ENCODE results near the gene CHL1.

CHL1 gene

DNA sequence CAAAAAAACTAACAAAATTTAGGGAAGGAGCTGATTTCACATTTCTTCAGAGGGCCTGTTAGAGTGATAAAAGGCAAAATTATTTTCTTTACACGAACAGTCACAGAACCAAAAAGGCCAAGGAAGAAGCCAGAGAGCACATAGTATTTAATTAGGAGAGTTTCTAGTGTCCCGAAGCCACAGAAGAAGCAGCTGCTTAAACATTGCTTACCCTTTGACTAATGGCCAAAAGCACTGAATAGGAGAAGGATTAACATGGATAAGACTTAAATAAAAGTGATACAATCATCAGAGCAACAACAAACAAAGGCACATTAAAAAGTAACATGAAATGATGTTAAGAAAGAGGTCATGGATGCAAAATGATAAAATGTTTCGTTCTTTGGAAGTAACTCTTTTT, 98.6 kb downstream of the CHL1 start:
- TF ChIP-seq, protein P1, sequence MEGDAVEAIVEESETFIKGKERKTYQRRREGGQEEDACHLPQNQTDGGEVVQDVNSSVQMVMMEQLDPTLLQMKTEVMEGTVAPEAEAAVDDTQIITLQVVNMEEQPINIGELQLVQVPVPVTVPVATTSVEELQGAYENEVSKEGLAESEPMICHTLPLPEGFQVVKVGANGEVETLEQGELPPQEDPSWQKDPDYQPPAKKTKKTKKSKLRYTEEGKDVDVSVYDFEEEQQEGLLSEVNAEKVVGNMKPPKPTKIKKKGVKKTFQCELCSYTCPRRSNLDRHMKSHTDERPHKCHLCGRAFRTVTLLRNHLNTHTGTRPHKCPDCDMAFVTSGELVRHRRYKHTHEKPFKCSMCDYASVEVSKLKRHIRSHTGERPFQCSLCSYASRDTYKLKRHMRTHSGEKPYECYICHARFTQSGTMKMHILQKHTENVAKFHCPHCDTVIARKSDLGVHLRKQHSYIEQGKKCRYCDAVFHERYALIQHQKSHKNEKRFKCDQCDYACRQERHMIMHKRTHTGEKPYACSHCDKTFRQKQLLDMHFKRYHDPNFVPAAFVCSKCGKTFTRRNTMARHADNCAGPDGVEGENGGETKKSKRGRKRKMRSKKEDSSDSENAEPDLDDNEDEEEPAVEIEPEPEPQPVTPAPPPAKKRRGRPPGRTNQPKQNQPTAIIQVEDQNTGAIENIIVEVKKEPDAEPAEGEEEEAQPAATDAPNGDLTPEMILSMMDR (IDR thresholded peaks at IDR 0.05; ENCODE audit: control insufficient read depth, insufficient read depth, low read depth, low read length, missing control alignments) = no peak
- no peak for DNase-seq (ENCODE audit: low read depth)
- no peak overlapping the region for H3K4me3 ChIP-seq (ENCODE audit: control insufficient read depth, low read depth, low read length)

DNA sequence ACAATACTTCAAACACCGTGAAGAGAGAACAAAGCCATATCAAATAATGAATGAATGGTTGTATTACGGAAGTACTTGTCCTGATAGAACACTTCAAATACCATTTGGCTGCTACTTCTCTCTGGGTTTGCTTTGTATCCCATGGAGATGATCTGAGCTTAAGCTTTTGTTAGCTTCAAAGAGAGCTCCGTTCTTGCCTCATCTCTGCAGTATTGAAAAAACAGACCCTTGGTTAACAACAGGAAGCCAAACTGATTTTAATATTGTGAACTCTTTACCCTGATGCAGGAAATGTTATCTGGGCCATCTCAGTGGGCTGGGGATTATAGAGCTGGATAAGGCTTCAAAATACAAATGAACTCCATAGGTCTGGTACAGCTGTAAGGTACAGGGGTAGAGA, 101.0 kb downstream of the CHL1 start:
- DNase-seq (ENCODE audit: low read depth) = no peak
- TF ChIP-seq, protein P1 (IDR thresholded peaks at IDR 0.05; ENCODE audit: control insufficient read depth, insufficient read depth, low read depth, low read length, missing control alignments) = no peak

DNA sequence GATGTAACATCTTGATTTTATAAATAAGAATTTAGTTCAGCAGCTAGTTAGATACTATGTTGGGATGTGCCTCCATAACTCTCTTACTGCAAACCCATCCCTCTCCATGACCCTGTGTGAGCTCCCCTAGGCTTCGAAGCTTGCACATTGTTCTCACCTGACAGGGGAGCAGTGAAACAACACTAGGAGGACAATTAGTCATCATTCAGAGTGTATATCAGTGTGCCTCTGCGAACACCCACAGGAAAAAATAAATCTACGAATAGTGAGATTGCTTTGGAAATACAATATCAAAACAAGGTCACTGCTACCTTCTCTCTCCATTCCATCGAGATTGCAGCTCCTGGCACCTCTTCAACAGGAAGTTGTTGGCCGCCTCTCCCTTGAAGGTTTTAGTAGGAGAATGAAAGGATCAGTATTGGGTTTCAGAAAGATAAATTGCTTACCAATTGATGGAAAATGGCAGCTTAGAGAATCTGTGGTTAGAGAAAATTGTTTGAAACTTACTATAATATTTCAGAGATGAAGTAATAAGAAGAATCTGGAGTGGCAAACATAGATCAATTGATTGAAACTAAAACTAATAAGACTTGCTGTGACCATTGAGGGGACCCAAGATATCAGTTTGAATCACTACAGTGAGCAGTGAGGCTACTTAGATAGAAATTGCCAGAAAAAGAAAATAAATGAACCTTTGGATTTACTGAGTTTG, 103.2 kb downstream of the CHL1 start:
- TF ChIP-seq, protein P1 (IDR thresholded peaks at IDR 0.05; ENCODE audit: control insufficient read depth, insufficient read depth, low read depth, low read length, missing control alignments) = no peak
- no peak overlapping the region for H3K4me3 ChIP-seq (ENCODE audit: control insufficient read depth, low read depth, low read length)
- no peak for DNase-seq (ENCODE audit: low read depth)

More for the DNA sequence above, 101.0 kb downstream of the CHL1 start:
- no peak overlapping the region for H3K4me3 ChIP-seq (ENCODE audit: control insufficient read depth, low read depth, low read length)

DNA sequence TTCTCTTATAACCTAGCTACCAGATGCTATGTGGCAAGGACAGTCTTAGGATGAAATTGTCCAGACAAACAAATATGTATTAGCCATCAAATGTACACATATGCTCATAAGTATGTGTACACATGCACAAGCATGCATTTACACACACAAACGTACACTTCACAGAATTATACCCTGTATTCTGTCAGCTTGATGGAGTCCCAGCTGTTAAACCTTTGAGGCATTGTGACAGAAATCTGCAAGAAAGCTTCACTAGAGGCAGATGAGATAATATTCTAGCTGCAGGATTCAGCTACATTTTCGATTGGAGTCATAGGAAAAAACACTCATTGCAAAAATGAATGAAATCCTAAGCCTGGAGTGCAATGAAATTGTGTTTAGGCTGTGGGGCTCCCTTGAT, 110.6 kb downstream of the CHL1 start:
- TF ChIP-seq, protein P1 (IDR thresholded peaks at IDR 0.05; ENCODE audit: control insufficient read depth, insufficient read depth, low read depth, low read length, missing control alignments) = no peak
- no peak for DNase-seq (ENCODE audit: low read depth)
- no peak overlapping the region for H3K4me3 ChIP-seq (ENCODE audit: control insufficient read depth, low read depth, low read length)

DNA sequence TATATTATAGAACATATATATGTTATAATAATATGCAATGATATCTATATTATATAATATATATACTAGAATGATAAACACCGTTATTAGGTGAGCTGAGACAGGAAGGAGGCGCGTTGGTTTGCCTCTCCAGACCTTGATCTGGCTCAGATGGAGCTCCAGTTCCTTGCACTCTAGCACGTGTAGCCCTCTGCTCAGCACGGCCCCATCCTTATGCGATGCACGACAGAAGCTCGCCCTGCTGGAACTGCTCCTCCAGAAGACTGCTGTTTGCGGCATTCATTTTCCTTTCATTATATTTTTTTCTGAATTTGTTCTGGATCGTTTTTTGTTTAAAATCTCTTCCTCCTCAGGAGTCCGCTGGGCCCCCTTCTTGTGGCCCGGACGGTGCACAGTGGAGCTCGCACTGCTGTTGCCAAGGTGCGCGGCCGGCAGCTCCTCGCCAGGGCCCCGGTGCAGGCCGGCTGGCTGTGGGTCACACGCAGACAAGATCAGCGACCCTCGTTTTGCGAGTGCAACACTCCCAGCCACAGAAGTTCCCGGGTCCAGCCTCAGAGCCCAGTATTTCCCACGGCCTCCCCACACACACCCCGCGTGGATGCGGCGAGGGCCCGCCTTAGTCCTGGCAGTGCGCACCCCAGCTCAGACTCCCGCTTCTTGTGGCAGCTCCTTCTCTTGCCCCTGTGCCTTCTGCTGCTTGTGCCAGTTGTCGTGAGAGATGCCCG, 112.2 kb downstream of the CHL1 start:
- TF ChIP-seq, protein P1 (IDR thresholded peaks at IDR 0.05; ENCODE audit: control insufficient read depth, insufficient read depth, low read depth, low read length, missing control alignments) = no peak
- DNase-seq (ENCODE audit: low read depth) = no peak
- no peak overlapping the region for H3K4me3 ChIP-seq (ENCODE audit: control insufficient read depth, low read depth, low read length)

DNA sequence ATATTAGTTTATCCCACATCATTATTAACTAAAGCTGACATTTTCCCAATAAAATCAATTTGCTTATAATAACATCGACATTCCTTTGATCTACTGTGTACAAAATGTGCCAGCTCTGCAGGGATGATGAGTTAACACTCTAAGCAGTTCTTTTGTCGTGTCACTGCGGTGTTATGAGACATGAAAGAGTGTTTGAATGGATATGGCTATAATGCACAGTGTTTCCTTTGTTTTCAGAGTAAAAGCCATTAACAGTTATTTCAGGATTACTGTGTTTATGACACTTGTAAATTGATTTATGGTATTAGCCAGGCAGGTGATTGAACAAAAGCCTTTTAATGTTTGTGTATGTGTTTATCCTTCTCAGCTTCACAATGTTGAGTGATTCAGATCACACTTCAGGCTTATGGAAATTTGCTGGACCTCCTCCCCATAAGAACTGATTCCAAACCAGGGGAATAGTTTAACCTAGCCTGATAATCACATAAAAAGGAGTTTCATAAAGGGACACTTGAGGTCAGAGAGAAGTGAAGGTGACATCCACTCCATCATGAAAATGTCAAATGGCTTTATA, 115.7 kb downstream of the CHL1 start:
- TF ChIP-seq, protein P1 (IDR thresholded peaks at IDR 0.05; ENCODE audit: control insufficient read depth, insufficient read depth, low read depth, low read length, missing control alignments) = no peak
- DNase-seq (ENCODE audit: low read depth) = no peak
- H3K4me3 ChIP-seq (ENCODE audit: control insufficient read depth, low read depth, low read length) = no peak overlapping the region

All from AG09309 (cell line).